Measurements from ENCODE around the gene ZDHHC18.

DNA sequence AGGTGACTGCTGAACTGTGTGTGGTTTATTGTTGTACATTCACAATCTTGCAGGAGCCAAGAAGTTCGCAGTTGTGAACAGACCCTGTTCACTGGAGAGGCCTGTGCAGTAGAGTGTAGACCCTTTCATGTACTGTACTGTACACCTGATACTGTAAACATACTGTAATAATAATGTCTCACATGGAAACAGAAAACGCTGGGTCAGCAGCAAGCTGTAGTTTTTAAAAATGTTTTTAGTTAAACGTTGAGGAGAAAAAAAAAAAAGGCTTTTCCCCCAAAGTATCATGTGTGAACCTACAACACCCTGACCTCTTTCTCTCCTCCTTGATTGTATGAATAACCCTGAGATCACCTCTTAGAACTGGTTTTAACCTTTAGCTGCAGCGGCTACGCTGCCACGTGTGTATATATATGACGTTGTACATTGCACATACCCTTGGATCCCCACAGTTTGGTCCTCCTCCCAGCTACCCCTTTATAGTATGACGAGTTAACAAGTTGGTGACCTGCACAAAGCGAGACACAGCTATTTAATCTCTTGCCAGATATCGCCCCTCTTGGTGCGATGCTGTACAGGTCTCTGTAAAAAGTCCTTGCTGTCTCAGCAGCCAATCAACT is 45.2 kb upstream of the ZDHHC18 start:
- TF ChIP-seq CTCF (IDR thresholded peaks at IDR 0.05) (no peak), POLR2A (IDR thresholded peaks at IDR 0.05) (no peak), EP300 (IDR thresholded peaks at IDR 0.05) (no peak)
